GM21576 (cell line): ENCODE data around the gene CRTC1.
"Not testable (repeated sequence)": the region's sequence is repeated elsewhere in the genome, so short reads cannot be mapped to it uniquely, and the experiment has no call there.

Experiments used
- ATAC-seq: cut with Tn5 transposase; IDR thresholded peaks from one replicate; pipeline ENCODE4 v1.9.1; 2021; ENCODE audit warnings: mild to moderate bottlenecking, moderate library complexity; ENCODE audit not compliant: unreplicated experiment

Gene CRTC1

GRCh38 chr19:18668252-18668631 is 15.2 kb upstream of the CRTC1 start:
- ATAC-seq = no peak

DNA sequence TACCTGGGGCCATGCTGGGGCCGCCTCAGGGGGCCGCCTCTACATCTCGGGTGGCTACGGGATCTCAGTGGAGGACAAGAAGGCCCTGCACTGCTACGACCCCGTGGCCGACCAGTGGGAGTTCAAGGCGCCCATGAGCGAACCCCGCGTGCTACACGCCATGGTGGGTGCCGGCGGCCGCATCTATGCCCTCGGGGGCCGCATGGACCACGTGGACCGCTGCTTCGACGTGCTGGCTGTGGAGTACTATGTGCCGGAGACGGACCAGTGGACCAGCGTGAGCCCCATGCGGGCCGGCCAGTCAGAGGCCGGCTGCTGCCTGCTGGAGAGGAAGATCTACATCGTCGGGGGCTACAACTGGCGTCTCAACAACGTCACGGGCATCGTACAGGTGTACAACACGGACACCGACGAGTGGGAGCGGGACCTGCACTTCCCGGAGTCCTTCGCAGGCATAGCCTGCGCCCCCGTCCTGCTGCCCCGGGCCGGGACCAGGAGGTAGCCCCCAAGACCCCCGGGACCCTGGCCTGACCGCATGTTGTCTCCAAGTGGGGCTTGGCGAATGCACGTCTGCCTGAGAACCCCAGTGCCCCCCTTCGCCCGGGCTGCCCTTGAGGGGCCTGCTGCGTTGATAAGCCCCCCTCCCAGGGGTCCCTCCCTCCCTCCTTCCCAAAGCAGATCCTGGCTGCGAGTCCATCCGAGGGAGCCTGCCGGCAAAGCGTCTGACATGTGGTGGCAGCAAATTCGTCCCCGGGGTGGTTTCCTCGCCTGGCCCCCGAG is 14.5 kb upstream of the CRTC1 start:
- ATAC-seq = no peak

DNA sequence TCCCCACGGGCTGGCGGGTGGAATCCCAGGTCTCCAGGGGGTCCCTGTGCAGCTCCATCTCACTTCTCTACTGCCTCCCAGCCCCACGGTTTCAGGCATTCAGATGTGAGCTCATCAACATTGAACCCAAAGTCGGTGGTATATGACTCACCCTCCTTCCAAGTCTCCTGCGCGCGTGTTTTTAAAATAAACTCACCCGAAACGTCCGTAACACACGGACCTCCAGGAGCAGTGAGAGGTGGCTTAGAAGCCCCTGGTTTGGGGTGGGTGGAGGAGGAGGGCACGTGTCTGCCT is 14.0 kb upstream of the CRTC1 start:
- no peak for ATAC-seq

DNA sequence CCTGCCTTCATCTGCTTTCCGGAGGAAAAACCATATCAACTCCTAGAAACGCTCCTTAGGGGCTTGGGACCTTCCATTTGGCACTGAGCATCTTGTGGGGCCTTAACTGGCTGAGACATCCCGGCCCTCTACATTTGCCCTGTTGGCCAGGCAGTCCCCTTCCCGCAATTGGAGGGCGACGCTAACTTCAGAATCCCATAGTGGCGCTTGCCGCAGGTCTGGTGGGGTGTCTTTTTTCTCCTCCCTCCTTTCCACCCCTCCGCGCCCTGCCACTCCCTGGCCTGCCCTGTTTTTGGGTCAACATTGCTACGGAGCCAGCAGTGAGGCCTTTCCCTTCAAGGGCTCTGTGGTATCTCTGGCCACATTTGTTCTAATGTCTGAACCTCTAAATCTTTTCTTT is 13.6 kb upstream of the CRTC1 start:
- ATAC-seq = no peak

- ATAC-seq = no peak
These were observed 13.2 kb upstream of the CRTC1 start for GRCh38 chr19:18670312-18670711.

DNA sequence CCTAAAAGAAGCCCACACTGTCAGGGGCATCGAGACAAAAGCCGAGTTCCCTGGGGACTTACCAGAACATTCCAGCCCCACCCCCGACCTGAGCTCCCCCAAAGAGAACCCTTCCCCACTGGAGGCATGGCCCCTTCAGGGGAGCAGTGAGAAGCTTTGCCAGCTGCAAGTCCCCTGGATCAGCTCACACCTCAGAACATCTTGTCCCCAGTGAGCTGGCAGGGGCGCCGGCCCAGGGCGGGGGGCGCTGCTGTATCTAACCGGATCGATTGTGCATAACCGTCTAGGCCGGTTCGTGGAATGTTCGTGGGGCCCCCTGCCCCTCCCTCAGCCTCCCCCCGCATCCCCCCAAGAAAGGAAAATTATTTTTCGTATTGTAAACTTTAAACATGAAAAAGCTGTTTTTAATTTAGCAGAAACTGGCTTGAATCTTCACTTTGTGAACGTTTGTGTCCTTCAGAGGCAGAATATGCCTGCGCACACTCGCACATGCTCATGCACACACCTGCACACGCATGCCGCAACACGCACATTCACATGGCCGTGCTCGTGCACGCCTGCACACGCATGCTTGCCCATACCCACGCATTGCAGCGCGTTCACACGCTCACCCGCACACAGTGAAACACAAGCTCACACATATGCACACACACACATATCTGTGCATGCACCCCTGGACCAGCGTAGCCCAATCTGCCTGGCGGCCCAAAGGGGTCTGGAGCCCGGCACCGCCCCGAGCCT is 12.0 kb upstream of the CRTC1 start:
- ATAC-seq = no peak

- no peak for ATAC-seq
These were observed 11.4 kb upstream of the CRTC1 start for GRCh38 chr19:18672044-18672451.

- ATAC-seq = no peak
These were observed 10.7 kb upstream of the CRTC1 start for GRCh38 chr19:18672606-18673337.

GRCh38 chr19:18674616-18675015 is 8.9 kb upstream of the CRTC1 start:
- ATAC-seq = no peak

- ATAC-seq = no peak
These were observed 7.7 kb upstream of the CRTC1 start for GRCh38 chr19:18675779-18676178.

DNA sequence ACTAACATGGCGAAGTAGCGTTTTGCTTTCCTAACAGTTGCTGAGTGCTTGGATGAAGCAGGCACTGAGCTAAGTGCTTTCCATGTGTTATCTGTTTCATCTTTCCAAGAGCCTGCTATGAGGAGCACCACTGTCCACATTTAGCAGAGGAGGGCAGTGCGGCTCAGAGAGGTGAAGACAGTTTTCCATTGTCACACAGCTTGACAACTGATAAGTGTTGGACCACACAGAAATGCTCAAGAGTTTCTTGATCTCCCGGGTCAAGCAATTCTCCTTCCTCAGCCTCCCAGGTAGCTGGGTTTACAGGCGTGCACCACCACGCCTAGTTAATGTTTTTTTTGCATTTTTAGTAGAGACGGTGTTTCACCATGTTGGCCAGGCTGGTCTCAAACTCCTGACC is 6.8 kb upstream of the CRTC1 start:
- no peak for ATAC-seq

DNA sequence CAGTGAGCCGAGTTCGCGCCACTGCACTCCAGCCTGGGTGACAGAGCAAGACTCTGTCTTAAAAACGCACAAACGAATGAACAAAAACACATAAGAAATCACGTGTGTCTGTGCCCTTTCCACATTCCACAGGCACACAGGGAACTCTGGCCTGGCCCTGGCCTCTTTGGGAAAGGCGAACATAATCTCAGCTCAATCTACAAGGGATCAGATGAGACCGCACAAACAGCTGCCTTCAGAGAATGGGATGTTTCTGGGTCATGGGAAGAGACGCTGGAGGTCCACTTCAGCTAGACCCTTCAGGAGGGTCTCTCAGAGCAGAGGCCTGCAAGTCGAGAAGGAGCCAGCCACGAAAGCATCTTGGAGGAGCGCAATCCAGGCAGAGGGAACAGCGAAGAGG is 6.3 kb upstream of the CRTC1 start:
- no peak for ATAC-seq

GRCh38 chr19:18680148-18680547 is 3.3 kb upstream of the CRTC1 start:
- ATAC-seq = not testable (repeated sequence)

GRCh38 chr19:18682807-18683108 is 722 bp upstream of the CRTC1 start:
- ATAC-seq = no peak

DNA sequence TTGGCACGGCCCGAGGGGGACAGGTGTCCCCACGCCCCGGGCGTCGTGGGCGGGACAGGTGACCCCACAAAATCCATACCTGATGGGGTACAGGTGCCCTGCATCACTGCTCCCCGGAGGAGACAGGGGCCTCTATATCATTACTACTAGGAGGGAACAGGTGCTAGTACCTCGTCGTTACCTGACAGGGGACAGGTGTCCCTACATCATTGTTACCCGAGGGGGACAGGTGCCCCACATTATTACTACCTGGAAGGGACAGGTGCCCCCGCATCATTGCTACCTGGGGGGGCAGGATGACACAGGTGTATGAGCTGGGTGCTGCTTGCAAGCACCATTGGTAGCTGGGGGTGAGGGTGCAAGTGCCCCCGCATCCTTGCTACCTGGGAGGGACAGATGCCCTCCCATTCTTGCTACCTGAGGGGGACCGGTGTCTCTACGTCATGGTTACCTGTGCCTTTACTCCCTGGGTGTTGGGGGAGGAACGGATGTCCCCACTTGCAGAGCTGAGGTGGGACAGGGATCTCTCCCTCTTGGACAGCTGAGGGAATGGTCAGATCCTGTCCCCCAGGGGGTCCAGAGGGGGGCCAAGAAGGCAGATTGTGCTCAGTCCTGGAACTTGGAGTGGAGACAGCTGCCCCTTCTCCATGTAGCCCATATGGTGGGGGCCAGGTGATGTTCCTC is 620 bp downstream of the CRTC1 start:
- ATAC-seq = no peak

DNA sequence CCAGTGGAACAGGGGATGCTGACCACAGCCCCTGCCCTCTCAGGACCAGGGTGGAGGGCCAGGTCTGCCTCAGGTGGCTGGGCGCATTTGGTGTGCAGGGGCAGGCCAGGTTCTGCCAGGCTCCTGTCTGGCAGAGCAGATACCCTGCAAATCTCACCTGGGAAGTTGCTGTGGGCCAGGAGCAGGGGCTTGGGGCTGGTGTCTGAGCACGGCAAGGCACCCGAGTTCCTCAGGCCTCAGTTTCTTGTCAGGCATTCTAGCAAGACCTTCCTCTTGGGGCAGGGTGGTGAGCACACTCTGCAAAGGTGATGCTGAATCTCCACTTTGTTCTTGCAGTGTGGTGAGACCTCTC is 1.1 kb downstream of the CRTC1 start:
- no peak for ATAC-seq

- no peak for ATAC-seq
These were observed 2.2 kb downstream of the CRTC1 start for GRCh38 chr19:18685597-18686190.

DNA sequence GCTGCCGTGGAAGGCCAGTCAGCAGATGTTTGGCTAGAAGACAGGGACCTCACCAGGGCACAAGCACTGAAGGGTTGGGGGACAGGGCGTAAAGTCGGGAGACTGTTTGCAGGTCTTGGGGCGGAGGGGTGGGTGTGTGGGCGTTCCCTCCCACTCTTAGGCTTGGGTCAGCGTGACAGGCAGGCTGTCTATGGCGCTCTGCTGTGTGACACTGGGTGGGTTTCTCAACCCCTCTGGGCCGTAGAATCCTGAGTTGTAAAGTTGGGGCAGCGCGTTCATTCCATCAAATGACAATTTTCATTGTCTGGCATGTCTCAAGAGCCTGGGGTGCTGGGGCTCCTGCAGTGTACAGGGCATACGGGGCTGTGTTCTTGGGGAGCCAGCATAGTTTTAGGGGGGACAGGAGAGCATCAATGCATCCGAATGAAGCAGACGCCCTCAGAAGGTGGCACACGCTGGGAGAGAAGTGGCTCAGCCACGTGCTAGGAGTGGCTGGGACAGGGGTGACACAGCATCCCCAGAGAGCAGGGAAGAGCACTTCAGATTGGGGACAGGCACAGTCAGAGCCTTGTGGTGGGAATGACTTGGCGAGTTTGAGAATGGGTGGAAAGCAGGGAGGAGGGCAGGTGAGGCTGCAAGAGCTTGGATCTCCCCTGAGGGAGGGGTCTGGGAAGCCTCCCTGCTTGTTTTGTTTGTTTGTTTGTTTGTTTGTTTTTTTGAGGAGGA is 4.4 kb downstream of the CRTC1 start:
- no peak for ATAC-seq

DNA sequence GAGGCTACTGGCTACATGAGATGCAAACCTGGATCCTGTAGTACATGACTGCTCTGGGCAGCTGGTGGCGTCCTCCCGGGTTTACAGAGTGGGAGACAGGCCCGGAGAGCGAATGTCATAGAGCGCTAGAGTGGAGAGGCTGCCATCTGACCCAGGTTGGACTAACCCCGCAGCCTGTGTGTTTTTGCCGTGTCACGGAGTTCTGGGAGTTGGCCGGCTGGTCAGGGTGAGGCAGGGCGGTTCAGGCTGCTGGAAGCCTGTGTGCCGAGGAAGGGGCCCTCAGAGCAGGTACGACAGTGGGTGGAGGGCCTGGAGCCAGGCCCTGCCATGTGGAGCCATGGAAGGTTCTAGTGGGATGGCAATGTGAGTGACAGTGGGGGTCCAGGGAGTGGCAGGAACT is 12.5 kb downstream of the CRTC1 start:
- no peak for ATAC-seq

GRCh38 chr19:18697680-18698079 is 14.2 kb downstream of the CRTC1 start:
- no peak for ATAC-seq
